ENCODE measurements around the gene CLIC4.

DNA sequence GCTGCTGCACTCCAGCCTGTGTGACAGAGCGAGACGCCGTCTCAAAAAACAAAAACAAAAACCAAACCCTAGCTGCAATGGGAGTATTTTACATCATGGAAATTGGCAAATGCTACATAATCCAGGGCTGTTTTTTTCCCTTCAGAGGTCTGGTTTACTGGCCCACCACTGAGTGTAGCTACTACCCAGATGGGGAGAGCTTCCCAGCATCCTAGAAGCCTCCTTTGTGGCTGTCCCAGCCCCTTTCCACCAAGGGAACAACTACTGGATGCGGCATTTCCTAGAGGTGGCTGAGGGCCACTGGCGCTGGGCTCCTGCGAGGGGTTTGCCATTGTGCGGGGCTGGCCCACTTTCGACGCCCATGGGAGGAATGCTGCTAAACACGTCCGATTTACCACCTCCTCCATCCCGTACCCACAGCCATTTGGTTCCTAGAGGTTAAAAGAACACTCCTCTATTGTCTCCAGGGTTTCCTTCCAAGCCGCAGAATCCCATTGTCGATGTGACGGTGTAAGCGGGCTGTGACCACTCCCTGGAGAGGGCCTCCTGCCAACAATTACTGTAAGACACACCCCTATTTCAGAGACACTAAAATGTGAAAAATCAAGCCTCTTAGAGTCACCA, 129.5 kb downstream of the CLIC4 start:
- TF ChIP-seq CTCF (IDR thresholded peaks at IDR 0.05; ENCODE audit: low read depth, low read length): no peak
- TF ChIP-seq EZH2phosphoT487 (IDR thresholded peaks at IDR 0.05; ENCODE audit: low read depth): no peak

Data from OCI-LY3 (cell line).